SKM-1 (cell line): ENCODE measurements around the gene RABL6.
"Not testable (repeated sequence)": the region's sequence is repeated elsewhere in the genome, so short reads cannot be mapped to it uniquely, and the experiment has no call there.

Source experiments
- DNase-seq: peaks from one replicate; lab custom pipeline; 2025; ENCODE audit not compliant: unreplicated experiment; lab: John Stamatoyannopoulos, UW

Gene RABL6, protein sequence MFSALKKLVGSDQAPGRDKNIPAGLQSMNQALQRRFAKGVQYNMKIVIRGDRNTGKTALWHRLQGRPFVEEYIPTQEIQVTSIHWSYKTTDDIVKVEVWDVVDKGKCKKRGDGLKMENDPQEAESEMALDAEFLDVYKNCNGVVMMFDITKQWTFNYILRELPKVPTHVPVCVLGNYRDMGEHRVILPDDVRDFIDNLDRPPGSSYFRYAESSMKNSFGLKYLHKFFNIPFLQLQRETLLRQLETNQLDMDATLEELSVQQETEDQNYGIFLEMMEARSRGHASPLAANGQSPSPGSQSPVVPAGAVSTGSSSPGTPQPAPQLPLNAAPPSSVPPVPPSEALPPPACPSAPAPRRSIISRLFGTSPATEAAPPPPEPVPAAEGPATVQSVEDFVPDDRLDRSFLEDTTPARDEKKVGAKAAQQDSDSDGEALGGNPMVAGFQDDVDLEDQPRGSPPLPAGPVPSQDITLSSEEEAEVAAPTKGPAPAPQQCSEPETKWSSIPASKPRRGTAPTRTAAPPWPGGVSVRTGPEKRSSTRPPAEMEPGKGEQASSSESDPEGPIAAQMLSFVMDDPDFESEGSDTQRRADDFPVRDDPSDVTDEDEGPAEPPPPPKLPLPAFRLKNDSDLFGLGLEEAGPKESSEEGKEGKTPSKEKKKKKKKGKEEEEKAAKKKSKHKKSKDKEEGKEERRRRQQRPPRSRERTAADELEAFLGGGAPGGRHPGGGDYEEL

DNA sequence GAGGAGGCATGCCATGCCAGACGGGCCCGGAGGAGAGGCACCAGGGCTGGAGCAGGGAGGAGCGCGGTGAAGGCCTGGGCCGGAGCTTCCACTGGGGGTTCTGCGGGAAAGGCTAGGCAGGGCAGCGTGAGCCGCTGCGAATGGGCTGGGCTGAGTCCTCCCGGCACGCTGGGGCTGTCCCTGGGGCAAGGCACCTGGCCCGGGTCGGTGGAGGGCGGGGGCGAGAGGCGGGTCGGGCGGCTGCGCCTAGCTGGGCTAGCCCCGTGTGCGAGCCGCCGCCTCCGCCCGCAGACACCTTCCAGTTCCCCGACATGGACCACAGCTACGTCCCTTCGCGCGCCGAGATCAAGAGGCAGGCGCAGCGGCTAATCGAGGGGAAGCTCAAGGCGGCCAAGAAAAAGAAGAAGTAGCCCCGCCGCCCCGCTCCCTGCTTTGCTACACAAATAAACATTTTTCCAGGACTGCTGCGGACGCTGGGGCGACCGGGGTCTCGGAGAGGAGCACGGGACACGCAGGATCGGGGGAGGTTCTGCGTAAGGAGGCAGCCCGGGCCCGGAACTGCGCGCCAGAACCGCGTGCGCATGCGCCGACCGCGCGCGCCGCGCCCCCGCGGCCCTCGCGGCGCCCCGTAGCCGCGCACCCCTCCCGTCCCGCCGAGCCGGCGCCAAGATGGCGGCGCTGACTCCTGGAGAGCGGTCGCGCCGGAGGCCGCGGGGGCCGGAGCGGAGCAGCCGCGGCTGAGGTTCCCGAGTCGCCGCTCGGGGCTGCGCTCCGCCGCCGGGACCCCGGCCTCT, at the start of gene RABL6:
Gene RABL6, plus strand, starts transcription at position 668 of the 794 bp plus-strand sequence. CDS start 249 bp downstream, outside the sequence.
- peak; percentile 77 for DNase-seq

GRCh38 chr9:136759001-136759400, 48.7 kb upstream of the RABL6 start:
- DNase-seq, result no peak

- DNase-seq, result no peak
These were observed 48.1 kb upstream of the RABL6 start for GRCh38 chr9:136759436-136760325.

DNA sequence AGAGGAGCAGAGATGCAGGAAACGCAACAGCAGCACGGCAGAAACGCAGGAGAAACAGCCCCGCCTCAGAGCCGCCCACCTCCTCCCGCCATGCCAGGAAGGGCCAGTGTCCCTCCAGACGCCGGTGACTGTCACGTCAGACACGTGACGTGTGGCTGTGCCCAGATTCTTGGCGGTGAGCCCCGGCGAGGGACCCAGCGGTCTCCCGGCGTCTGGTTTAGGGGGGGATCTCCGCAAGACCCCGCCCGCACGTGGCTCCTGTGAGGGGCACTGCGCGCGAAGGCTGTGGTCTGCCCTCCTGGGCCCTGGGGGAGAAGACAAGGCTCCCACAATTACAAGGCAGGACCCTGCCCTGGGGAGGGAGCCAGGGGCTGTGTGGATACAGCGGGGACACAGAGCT, 47.3 kb upstream of the RABL6 start:
- no peak for DNase-seq

DNA sequence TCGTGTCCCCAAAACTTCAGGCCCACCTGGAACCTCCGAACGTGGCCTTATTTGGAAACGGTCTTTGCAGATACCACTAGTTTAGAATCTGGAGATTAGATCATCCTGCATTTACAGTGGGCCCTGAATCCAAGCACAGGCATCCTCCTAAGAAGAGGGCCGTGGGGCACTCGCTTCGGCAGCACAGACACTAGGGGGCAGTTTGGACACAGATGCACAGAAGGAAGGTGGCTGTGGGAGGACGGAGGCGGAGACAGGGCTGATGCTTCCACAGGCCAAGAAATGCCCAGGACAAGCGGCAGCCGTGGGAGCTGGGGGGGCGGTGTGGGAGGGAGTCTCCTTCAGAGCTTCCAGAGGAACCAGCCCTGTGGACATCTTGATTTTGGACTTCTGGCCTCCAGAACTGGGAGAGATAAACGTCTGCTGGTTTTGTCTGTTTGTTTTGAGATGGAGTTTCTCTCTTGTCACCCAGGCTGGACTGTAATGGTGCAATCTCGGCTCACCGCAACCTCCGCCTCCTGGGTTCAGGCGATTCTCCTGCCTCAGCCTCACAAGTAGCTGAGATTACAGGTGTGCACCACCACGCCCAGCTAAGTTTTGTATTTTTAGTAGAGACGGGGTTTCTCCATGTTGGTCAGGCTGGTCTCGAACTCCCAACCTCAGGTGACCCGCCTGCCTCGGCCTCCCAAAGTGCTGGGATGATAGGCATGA, 46.8 kb upstream of the RABL6 start:
- DNase-seq, result peak; percentile 51

DNA sequence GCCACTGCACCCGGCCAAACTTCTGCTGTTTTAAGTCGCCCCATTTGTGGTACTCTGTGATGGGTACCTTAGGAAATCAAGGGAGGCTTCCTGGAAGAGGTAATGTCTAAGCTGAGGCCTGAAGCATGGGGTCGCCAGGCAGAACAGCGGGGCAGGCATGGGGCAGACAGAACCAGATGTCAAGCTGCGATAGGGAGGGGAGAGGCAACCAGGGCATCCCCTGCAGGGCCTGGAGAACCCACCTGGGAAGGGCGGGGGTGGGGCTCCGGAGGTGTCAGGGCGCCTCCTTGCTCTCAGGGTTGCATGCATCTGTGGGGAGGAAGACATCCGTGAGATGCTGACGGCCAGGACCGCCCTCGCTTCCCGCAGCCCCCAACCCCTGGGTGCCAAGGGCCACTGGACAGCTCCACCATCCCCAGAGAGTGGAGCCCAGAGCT, 46.2 kb upstream of the RABL6 start:
- DNase-seq, result no peak

DNA sequence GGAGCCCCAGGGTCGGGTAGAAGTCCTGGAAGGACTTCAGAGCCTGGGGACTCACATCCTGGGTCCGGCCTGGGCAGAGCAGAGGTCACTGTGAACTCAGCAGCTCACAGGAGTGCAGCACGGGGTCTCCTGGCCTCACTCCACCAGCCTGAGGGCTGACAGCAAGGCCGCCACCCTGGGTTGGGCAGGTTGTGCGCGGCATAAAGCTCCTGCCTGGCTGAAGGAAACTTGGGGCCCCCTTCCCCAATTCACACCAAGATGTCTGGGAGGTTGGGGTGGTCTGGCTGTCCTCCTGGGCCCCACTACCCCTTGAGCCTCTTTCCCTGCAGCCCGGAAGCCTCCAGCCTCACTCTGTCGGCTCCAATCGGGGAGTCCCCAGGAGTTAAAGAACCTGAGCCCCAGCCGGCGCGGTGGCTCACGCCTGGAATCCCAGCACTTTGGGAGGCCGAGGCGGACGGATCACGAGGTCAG, 45.5 kb upstream of the RABL6 start:
- no peak for DNase-seq

GRCh38 chr9:136762915-136763648, 44.7 kb upstream of the RABL6 start:
- no peak for DNase-seq

DNA sequence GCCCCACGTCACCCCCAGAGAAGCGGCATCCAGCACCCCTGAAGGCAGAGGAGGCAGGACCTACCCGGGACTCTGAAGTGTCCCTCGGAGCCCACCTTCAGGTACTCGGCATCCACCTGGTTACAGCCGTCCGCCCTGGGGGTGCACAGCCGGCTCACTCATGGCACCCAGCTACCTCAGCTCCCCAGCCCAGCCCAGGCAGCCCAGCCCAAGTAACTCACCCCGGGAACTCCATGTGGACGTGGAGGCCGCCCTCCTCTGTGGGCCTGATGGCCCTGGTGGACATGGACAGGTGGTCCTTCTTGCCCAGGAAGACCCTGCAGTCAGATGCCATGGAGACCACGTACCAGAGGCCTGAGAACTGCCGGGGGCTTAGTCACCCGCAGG, 44.1 kb upstream of the RABL6 start:
- no peak for DNase-seq

- DNase-seq, result no peak
These were observed 43.4 kb upstream of the RABL6 start, which contains the start of gene LCN15 for GRCh38 chr9:136764301-136764891. Gene LCN15, minus strand, starts transcription at chr9:136764518. Its CDS starts 30 bp downstream, at chr9:136764488.

GRCh38 chr9:136765041-136765440, 42.7 kb upstream of the RABL6 start:
- no peak for DNase-seq

- DNase-seq, result not testable (repeated sequence)
These were observed 41.9 kb upstream of the RABL6 start for GRCh38 chr9:136765745-136766409.

- DNase-seq, result not testable (repeated sequence)
These were observed 41.2 kb upstream of the RABL6 start for GRCh38 chr9:136766410-136767120.

- DNase-seq, result peak; percentile 14
These were observed 38.0 kb upstream of the RABL6 start for GRCh38 chr9:136769710-136770191.

DNA sequence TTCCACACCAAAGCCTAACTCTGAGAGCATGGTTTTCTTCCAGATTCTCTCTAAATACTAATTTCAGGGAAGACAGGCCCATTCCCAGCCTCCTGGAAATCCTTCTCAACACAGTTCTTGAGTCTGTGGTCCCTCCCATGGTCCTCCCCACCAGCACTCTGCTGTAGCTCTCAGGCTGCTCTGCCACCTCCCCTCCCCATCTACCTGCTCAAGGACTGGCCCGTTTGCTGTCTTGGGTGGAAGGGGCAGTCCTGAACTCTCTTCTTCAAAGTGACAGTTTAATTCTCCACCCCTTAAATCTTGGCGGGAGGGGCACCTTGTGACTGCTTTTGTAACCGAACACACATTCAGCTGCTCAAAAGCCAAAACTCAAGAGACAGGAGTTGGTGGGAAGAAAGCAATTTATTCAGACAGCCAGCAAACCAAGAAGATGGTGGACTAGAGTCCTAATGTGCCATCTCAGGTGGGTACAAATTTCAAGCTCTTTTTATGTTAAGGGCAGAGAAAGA, 35.8 kb upstream of the RABL6 start:
- DNase-seq, result no peak

DNA sequence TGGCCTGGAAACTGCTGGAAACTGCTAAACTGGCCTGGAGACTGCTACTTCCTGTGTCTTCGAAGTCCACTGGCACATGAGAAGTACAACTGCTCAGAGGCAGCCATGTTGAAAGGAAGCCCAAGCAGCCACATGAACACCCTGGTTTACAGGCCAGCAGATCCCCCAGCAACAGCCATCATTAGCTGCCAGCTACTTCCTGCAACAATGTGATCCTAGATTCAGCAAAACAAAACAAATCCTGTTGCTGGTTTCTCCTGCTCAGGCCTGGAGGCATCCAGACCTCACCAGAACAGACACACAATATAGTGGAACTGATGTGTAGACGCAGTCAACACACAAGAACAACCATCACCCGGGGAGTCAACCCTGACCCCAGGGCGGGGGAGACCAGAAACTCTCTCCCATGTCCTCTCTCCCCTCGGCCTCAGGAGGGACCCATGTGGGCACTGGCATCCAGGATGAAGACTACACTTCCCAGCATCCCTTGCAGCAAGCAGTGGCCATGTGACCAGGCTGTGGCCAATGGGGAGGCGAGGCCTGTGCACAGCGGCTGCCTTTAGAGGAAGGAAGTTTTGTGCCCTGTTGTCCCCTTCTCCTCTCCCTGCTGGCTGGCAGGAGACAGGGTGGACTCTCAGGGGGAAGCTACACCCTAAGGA, 34.2 kb upstream of the RABL6 start:
- peak; percentile 12 for DNase-seq
